GM12872 (cell line): Measurements from ENCODE around the gene FAT2.

Experiments used
- TF ChIP-seq, protein P1 (sequence below): IDR thresholded peaks from 3 replicates; pipeline ENCODE4 v1.5.1; 2011; ENCODE audit warnings: low read depth, mild to moderate bottlenecking, low read length, moderate library complexity; ENCODE audit not compliant: insufficient read depth

Gene FAT2, protein sequence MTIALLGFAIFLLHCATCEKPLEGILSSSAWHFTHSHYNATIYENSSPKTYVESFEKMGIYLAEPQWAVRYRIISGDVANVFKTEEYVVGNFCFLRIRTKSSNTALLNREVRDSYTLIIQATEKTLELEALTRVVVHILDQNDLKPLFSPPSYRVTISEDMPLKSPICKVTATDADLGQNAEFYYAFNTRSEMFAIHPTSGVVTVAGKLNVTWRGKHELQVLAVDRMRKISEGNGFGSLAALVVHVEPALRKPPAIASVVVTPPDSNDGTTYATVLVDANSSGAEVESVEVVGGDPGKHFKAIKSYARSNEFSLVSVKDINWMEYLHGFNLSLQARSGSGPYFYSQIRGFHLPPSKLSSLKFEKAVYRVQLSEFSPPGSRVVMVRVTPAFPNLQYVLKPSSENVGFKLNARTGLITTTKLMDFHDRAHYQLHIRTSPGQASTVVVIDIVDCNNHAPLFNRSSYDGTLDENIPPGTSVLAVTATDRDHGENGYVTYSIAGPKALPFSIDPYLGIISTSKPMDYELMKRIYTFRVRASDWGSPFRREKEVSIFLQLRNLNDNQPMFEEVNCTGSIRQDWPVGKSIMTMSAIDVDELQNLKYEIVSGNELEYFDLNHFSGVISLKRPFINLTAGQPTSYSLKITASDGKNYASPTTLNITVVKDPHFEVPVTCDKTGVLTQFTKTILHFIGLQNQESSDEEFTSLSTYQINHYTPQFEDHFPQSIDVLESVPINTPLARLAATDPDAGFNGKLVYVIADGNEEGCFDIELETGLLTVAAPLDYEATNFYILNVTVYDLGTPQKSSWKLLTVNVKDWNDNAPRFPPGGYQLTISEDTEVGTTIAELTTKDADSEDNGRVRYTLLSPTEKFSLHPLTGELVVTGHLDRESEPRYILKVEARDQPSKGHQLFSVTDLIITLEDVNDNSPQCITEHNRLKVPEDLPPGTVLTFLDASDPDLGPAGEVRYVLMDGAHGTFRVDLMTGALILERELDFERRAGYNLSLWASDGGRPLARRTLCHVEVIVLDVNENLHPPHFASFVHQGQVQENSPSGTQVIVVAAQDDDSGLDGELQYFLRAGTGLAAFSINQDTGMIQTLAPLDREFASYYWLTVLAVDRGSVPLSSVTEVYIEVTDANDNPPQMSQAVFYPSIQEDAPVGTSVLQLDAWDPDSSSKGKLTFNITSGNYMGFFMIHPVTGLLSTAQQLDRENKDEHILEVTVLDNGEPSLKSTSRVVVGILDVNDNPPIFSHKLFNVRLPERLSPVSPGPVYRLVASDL (N-terminal part only)

DNA sequence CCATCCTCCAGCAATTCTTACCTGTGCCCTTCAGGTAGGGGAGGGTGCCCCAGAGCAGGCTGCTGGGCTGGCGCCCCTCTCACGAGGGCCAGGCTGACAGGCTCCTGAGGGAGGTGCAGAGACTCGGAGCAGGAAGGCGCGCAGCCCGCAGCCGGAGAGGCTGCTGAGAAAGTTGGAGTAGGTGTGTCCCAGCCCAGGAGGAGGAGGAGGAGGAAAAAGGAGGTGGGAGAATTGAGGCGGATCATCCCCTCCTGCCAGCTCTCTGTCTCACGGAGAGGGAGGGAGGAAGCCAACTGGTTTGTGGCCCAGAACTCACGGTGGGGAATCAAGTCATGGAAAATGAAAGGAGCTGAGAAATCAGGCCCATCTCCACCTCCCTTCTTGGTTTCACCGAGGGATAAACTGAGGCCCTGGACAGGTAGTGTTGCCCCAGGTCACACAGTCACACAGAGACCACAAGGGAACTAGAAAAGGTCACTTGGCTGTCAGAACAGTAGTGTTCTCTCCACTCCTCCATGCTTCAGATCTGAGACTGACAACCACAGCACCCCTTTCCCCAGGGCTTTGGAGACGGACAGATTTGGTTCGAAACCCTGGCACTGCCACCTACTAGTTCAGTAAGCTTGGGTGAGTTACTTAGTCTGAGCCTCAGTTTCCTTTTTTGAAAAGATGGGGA, at the start of gene FAT2:
TSS of gene FAT2 (minus strand) at position 188 of the 676 bp plus-strand sequence. CDS start 22,400 bp downstream, outside the sequence.
- TF ChIP-seq, protein P1, sequence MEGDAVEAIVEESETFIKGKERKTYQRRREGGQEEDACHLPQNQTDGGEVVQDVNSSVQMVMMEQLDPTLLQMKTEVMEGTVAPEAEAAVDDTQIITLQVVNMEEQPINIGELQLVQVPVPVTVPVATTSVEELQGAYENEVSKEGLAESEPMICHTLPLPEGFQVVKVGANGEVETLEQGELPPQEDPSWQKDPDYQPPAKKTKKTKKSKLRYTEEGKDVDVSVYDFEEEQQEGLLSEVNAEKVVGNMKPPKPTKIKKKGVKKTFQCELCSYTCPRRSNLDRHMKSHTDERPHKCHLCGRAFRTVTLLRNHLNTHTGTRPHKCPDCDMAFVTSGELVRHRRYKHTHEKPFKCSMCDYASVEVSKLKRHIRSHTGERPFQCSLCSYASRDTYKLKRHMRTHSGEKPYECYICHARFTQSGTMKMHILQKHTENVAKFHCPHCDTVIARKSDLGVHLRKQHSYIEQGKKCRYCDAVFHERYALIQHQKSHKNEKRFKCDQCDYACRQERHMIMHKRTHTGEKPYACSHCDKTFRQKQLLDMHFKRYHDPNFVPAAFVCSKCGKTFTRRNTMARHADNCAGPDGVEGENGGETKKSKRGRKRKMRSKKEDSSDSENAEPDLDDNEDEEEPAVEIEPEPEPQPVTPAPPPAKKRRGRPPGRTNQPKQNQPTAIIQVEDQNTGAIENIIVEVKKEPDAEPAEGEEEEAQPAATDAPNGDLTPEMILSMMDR: no peak

DNA sequence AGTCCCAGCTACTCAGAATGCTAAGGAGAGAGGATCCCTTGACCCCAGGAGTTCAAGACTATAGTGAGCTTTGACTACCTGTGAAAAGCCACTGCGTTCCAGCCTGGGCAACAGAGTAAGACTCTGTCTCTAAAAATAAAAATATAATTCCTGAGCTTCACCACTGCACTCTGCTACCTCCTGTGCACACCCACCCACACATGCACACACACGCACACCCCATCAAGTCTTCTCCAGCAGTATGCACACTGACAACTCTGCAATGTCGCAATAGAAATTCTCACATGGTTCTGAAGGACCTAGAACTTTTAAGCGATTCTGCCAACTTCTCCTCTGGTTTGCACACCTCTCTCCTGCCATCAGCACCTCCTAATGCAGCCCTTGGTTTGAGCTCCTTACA, 47.5 kb upstream of the FAT2 start:
- TF ChIP-seq, protein P1: no peak

DNA sequence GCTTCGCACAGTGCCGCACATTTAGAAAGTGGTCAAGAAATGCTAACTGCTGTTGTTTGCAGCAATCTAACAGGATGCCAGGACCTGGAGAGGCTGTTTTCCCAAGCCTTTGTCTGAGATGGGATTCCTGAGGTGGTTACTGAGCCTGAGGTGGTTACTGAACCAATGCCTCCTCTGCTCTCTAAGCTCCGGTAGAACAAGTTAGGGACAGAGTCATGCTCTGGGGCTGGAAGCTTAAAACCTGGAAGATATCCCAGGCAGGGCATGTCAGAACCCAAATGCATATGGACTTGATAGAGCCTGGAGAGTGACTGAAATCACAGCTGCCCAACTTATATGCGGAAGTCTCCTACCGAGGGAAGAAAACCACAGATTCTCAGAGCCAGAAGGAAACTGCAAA, 46.5 kb upstream of the FAT2 start:
- TF ChIP-seq, protein P1: no peak

DNA sequence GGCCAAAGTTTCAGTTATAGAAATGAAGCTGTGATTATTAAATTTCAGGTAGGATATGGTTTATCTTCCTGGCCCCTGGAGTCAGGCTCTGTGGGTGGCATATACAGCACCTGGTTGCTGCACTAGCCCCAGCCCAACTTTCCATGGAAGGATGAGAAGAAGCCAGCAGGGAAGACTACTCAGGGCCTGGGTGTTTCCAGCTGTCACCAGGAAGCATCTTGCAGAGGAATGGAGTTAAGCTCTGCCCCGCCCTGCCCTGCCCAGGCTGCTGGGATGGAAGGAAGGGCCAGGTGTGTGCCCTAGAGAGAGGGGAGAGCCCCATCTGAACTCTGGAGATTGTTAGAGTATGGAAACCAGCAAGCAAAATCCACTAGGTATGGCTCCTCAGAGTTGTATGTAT, 42.8 kb upstream of the FAT2 start:
- TF ChIP-seq, protein P1: no peak

DNA sequence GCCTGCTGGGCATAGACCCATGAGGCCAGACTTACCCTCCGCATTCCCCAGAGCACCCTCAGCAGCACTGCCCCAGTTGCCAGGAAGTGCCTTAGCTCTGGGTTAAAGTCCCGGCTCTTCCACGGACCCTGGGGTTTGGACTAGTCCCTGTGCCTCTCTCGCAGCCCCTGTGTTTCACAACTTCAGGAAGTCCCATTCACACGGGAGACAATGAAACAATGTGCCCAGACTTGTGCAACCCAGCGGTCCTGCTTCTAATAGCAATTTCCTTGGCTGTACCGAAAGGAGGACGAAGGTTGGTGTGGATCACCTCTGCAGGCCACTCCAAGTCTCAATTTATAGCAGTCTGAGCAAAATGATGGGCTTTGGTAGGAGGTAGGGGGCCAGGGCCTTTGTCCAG, 41.8 kb upstream of the FAT2 start:
- TF ChIP-seq, protein P1: no peak

DNA sequence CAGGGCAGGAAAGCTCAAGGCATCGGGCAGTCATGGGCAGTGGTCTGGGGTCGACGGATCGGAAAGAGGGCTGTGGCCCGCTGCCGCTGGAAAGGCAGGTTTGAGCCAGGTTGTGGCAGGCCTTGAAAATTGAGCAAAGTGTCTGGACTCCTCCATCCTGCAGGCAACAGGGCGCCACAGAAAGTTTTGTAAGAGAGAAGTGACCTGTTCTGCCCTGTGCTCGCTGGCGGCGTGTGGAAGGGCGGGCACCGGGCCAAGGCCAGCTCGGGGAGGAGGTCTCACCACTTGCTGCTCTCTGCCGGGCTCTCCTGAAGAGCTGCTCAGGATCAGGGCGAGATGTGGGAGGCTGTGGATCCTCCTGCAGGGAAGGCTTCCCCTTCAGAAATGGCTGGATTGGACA, 41.4 kb upstream of the FAT2 start:
- TF ChIP-seq, protein P1: no peak
